HepG2 (cell line): Measurements from ENCODE around the gene TTC39B. TPM values are rescaled to one million over a fixed set of nuclear protein-coding genes. Genes with fewer than 3 reads are reported as not detected.
A peak's percentile ranks its signal among the peaks of the same experiment; 100 is the strongest.

Experiments
- ATAC-seq: fragments of 200-7000 bp; cut with Tn5 transposase; 3 replicates; pipeline ENCODE4 v1.9.1; 2020; ENCODE audit warnings: mild to moderate bottlenecking, moderate library complexity
- BruUV-seq: library from RNA; stranded (reverse); fragments of 400-500 nt; replicated peaks from 2 replicates; lab custom pipeline; 2021; lab: Mats Ljungman, UMichigan
- CTCF ChIA-PET: fragments of 300-600 bp; formaldehyde crosslinking; extraction: SDS; loops from one replicate; lab custom pipeline; 2021; ENCODE audit warnings: low total read pairs, inconsistent platforms, low intra/inter-chr PET ratio; lab: Yijun Ruan, JAX
- POLR2A ChIA-PET: fragments of 350-600 bp; sonication (Branson Sonifier 250); formaldehyde crosslinking; loops from one replicate; lab custom pipeline; 2020; ENCODE audit warnings: antibody characterized with exemption, inconsistent platforms; lab: Yijun Ruan, JAX
- DNase-seq: peaks from one replicate; pipeline ENCODE4 v3.0.0-alpha.2; 2015; ENCODE audit warnings: low spot score
- FAIRE-seq: peaks from 3 replicates; lab custom pipeline; 2011; peaks lifted over from hg19 to GRCh38; lab: Jason Lieb, UNC
- H2AFZ ChIP-seq: one replicate; pipeline ENCODE4 v1.6.1; 2011; ENCODE audit warnings: low read length, inconsistent platforms
- H3K27ac ChIP-seq: fragments of 300-600 bp; 3 replicates; pipeline ENCODE4 v1.8.0; 2011; ENCODE audit warnings: mixed run types, mild to moderate bottlenecking, mixed read lengths, low read length, inconsistent platforms; ENCODE audit not compliant: insufficient read depth; ENCODE audit errors: extremely low read length
- H3K27me3 ChIP-seq, 2 experiments: fragments of 200-600 bp in 1 of 2; 2 replicates in 1 of 2; 3 replicates in 1 of 2; pipeline versions ENCODE4 v1.6.0 to v1.8.0; 2011; ENCODE audit warnings: low read length in 2 of 2, mild to moderate bottlenecking in 2 of 2, moderate library complexity in 2 of 2, inconsistent platforms in 1 of 2; ENCODE audit not compliant: insufficient read depth in 2 of 2, control insufficient read depth in 1 of 2
- H3K36me3 ChIP-seq, 2 experiments: fragments of 200-600 bp in 1 of 2; replicated peaks in 1 of 2; 2 replicates in 1 of 2; 3 replicates in 1 of 2; pipeline versions ENCODE4 v1.5.1 to v1.8.0; 2011; ENCODE audit warnings: low read length in 2 of 2, inconsistent platforms in 1 of 2; ENCODE audit not compliant: insufficient read depth in 2 of 2, control insufficient read depth in 1 of 2
- H3K4me1 ChIP-seq: 2 replicates; pipeline ENCODE4 v1.5.1; 2012; ENCODE audit warnings: low read length, inconsistent platforms; ENCODE audit not compliant: insufficient read depth
- H3K4me2 ChIP-seq: 2 replicates; pipeline ENCODE4 v1.6.0; 2011; ENCODE audit warnings: low read depth, low read length, inconsistent platforms
- H3K4me3 ChIP-seq, 3 experiments: fragments of 200-600 bp in 1 of 3; sonication (generic), shearing (Covaris generic) in 1 of 3; replicated peaks in 1 of 3; 2 replicates each; pipeline ENCODE4 v1.5.1; 2011 to 2016; ENCODE audit warnings: low read length in 3 of 3, inconsistent platforms in 2 of 3, low read depth in 2 of 3, mild to moderate bottlenecking in 2 of 3, control low read depth in 1 of 3, mixed read lengths in 1 of 3; ENCODE audit not compliant: insufficient read depth in 1 of 3
- H3K79me2 ChIP-seq: one replicate; pipeline ENCODE4 v1.6.1; 2011; ENCODE audit warnings: low read length, inconsistent platforms; ENCODE audit not compliant: insufficient read depth
- H3K9ac ChIP-seq: 2 replicates; pipeline ENCODE4 v1.6.0; 2011; ENCODE audit warnings: mild to moderate bottlenecking, low read depth, low read length, inconsistent platforms; ENCODE audit not compliant: insufficient read depth
- H3K9me3 ChIP-seq: 2 replicates; pipeline ENCODE4 v1.5.1; 2012; ENCODE audit warnings: mild to moderate bottlenecking, low read length
- H4K20me1 ChIP-seq: 2 replicates; pipeline ENCODE4 v1.6.0; 2011; ENCODE audit warnings: inconsistent platforms, mild to moderate bottlenecking, low read length, moderate library complexity; ENCODE audit not compliant: insufficient read depth
- FOSL1 ChIP-seq: sonication (generic); formaldehyde crosslinking; IDR thresholded peaks from 2 replicates; pipeline ENCODE4 v1.9.0; 2021; ENCODE audit warnings: missing genetic modification reagents, borderline replicate concordance
- HMGA1 ChIP-seq: sonication (generic); formaldehyde crosslinking; conservative IDR thresholded peaks from 2 replicates; pipeline ENCODE4 v1.4.0; 2020; ENCODE audit warnings: missing genetic modification reagents
- HNRNPK ChIP-seq: fragments of 200-400 bp; formaldehyde crosslinking; IDR thresholded peaks from 2 replicates; pipeline ENCODE4 v1.6.1; 2018; ENCODE audit warnings: low read length, low read depth, moderate library complexity, mild to moderate bottlenecking; ENCODE audit not compliant: poor library complexity, severe bottlenecking
- MED13 ChIP-seq: sonication (generic); formaldehyde crosslinking; IDR thresholded peaks from 2 replicates; pipeline ENCODE4 v1.5.0; 2020; ENCODE audit warnings: missing genetic modification reagents
- NCOA2 ChIP-seq: sonication (generic); formaldehyde crosslinking; IDR thresholded peaks from 2 replicates; pipeline ENCODE4 v1.8.0; 2022; ENCODE audit warnings: inconsistent platforms
- PAF1 ChIP-seq: IDR thresholded peaks from 2 replicates; pipeline ENCODE4 v1.6.1; 2016; ENCODE audit warnings: missing genetic modification reagents, missing compliant biosample characterization
- ZBTB7B ChIP-seq: sonication (generic); formaldehyde crosslinking; IDR thresholded peaks from 2 replicates; pipeline ENCODE4 v1.4.0; 2020; ENCODE audit warnings: missing genetic modification reagents
- ZFYVE20 ChIP-seq: sonication (generic); formaldehyde crosslinking; IDR thresholded peaks from 2 replicates; pipeline ENCODE4 v1.8.0; 2023; ENCODE audit warnings: low read depth, mild to moderate bottlenecking, moderate library complexity, missing genetic modification reagents, borderline replicate concordance
- ZNF138 ChIP-seq: sonication (generic); formaldehyde crosslinking; IDR thresholded peaks from 2 replicates; pipeline ENCODE4 v1.5.0; 2020; ENCODE audit warnings: mild to moderate bottlenecking, low read depth, missing genetic modification reagents
- ZNF496 ChIP-seq: sonication (generic); formaldehyde crosslinking; IDR thresholded peaks from 2 replicates; pipeline ENCODE4 v1.8.1; 2023; ENCODE audit warnings: mild to moderate bottlenecking, moderate library complexity, missing genetic modification reagents; ENCODE audit not compliant: insufficient replicate concordance
- ZNF749 ChIP-seq: sonication (generic); formaldehyde crosslinking; IDR thresholded peaks from 2 replicates; pipeline ENCODE4 v1.8.0; 2022; ENCODE audit warnings: mild to moderate bottlenecking, missing genetic modification reagents, moderate library complexity, borderline replicate concordance
- ZSCAN9 ChIP-seq: IDR thresholded peaks from 2 replicates; pipeline ENCODE4 v1.6.1; 2016; ENCODE audit warnings: borderline replicate concordance
- WGBS: methylation state at CpG from one replicate; pipeline ENCODE4 v1.1.6; 2017; ENCODE audit warnings: low lambda C conversion rate; 5-methylcytosine and 5-hydroxymethylcytosine counted together
- in situ Hi-C: cut with HindIII; loops from 2 replicates; pipeline ENCODE4 v1.10.0; 2017; ENCODE audit warnings: low pct_unique_long_range_greater_than_20kb; ENCODE audit not compliant: extremely low pct_ligation_motif_present
- intact Hi-C: fragments of 100-400 bp; cut with micrococcal nuclease; formaldehyde crosslinking; loops from one replicate; pipeline ENCODE4 v1.10.0; 2022; ENCODE audit not compliant: unreplicated experiment
- polyA plus RNA-seq, 8 experiments: library from polyadenylated mRNA; depleted of rRNA in 3 of 8; stranded (reverse) in 7 of 8; unstranded in 1 of 8; fragments of >200 nt; fragmentation: Illumina TruSeq in 4 of 8; extraction: Trizol in 4 of 8; gene quantifications; 2 replicates each; pipeline versions ENCODE4 v1.2.1 to v1.2.3, GENCODE V29; 2011 to 2016; ENCODE audit warnings: low read depth in 4 of 8, missing spikeins in 1 of 8, mixed read lengths in 1 of 8; ENCODE audit not compliant: insufficient read depth in 1 of 8
- total RNA-seq, 5 experiments: library from RNA; depleted of rRNA; stranded (reverse); fragments of >200 nt; fragmentation: Illumina TruSeq; extraction: Trizol; gene quantifications; 2 replicates each; pipeline ENCODE4 v1.2.3, GENCODE V29; 2016; ENCODE audit warnings: low read depth in 1 of 5
- TF ChIP-seq, protein P1 (sequence below), 2 experiments: sonication (generic) in 1 of 2; formaldehyde crosslinking in 1 of 2; IDR thresholded peaks; 2 replicates each; pipeline versions ENCODE4 v1.4.0 to v1.6.1; 2018 to 2020; ENCODE audit warnings: missing genetic modification reagents in 2 of 2, borderline replicate concordance in 1 of 2, low read depth in 1 of 2, mild to moderate bottlenecking in 1 of 2, missing biosample characterization in 1 of 2
- TF ChIP-seq, protein P2 (sequence below): sonication (generic); formaldehyde crosslinking; IDR thresholded peaks from 2 replicates; pipeline ENCODE4 v1.5.0; 2020; ENCODE audit warnings: mild to moderate bottlenecking, missing genetic modification reagents, borderline replicate concordance
- TF ChIP-seq, protein P3 (sequence below): sonication (generic); formaldehyde crosslinking; IDR thresholded peaks from 2 replicates; pipeline ENCODE4 v1.4.0; 2020; ENCODE audit warnings: missing genetic modification reagents
- TF ChIP-seq, protein P4 (sequence below): IDR thresholded peaks from 2 replicates; pipeline ENCODE4 v1.6.1; 2016; ENCODE audit warnings: missing compliant biosample characterization, missing genetic modification reagents, borderline replicate concordance

The TTC39B gene
- total and polyA plus RNA-seq, 2 of the 13 experiments (the other 11 are each of a cell fraction or from before 2014, with no cell fraction given) = 14.3 to 19.4 TPM

DNA sequence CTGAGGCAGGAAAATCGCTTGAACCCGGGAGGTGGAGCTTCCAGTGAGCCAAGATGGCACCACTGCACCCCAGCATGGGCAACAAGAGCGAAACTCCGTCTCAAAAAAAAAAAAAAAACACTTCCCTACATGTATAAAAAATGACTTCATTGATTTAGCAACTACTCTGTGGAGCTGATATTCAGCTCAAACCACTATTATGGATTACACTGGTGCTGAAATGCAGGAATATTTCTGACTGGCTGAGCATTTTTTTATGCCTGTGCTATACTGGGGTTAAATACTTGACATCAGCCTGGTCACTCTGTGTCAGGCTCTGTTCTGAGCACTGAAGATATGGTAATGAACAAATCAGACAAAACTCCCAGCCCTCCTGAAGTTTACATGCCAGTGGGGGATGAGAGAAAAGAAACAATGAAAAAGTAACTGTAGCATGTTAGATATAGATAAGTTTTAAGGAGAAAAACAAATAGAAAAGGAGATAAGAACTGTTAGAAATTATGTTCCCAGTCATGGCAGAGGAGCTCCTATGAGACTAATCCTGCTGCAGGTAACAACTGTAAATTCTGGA lies 22.6 kb upstream of the TTC39B start:
- ChIA-PET CTCF (no interaction called here), POLR2A (no interaction called here)
- Histone ChIP-seq H4K20me1 (no peaks in the 10 kb centered on the region), H2AFZ (no peak overlapping the region), H3K4me2 (no peak overlapping the region), H3K27ac (no peak overlapping the region), H3K36me3 (no peaks in the 10 kb centered on the region), H3K9me3 (0 out of 2 replicates have a peak, but pooled peaks cover under 1% of the 10 kb centered on the region), H3K27me3 (no peaks in the 10 kb centered on the region), H3K79me2 (no peaks in the 10 kb centered on the region), H3K4me1 (peaks cover 45% of the 10 kb centered on the region), H3K4me3 (no peak overlapping the region), H3K9ac (no peak overlapping the region)
- 95% methylated on average over 4 of the region's 4 CpGs for WGBS
- intact Hi-C loops = no loop called here
- FAIRE-seq (no peak), DNase-seq (peak; percentile 32), ATAC-seq (no peak)
- BruUV-seq = no TSS peak
- in situ Hi-C loops = no loop called here
- TF ChIP-seq ZFYVE20 (CRISPR knock-in tag) = no peak
- TF ChIP-seq, protein P1, sequence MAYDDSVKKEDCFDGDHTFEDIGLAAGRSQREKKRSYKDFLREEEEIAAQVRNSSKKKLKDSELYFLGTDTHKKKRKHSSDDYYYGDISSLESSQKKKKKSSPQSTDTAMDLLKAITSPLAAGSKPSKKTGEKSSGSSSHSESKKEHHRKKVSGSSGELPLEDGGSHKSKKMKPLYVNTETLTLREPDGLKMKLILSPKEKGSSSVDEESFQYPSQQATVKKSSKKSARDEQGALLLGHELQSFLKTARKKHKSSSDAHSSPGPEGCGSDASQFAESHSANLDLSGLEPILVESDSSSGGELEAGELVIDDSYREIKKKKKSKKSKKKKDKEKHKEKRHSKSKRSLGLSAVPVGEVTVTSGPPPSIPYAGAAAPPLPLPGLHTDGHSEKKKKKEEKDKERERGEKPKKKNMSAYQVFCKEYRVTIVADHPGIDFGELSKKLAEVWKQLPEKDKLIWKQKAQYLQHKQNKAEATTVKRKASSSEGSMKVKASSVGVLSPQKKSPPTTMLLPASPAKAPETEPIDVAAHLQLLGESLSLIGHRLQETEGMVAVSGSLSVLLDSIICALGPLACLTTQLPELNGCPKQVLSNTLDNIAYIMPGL (CRISPR knock-in tag; IDR thresholded peaks at IDR 0.05; ENCODE audit: borderline replicate concordance in 1 of 2, low read depth in 1 of 2) = no peak
- TF ChIP-seq ZNF749 = no peak
- no peak for TF ChIP-seq NCOA2 (CRISPR knock-in tag)
- no peak for TF ChIP-seq PAF1
- TF ChIP-seq, protein P2, sequence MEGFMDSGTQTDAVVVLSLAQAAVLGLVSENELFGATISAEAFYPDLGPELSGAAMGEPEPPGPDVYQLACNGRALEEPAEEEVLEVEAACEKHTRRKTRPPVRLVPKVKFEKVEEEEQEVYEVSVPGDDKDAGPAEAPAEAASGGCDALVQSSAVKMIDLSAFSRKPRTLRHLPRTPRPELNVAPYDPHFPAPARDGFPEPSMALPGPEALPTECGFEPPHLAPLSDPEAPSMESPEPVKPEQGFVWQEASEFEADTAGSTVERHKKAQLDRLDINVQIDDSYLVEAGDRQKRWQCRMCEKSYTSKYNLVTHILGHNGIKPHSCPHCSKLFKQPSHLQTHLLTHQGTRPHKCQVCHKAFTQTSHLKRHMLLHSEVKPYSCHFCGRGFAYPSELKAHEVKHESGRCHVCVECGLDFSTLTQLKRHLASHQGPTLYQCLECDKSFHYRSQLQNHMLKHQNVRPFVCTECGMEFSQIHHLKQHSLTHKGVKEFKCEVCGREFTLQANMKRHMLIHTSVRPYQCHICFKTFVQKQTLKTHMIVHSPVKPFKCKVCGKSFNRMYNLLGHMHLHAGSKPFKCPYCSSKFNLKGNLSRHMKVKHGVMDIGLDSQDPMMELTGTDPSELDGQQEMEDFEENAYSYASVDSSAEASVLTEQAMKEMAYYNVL = 0 out of 2 replicates have a peak, but pooled peaks have one; percentile 43
- no peak for TF ChIP-seq ZBTB7B (CRISPR knock-in tag)
- TF ChIP-seq ZNF496 (CRISPR knock-in tag) = no peak
- TF ChIP-seq, protein P3, sequence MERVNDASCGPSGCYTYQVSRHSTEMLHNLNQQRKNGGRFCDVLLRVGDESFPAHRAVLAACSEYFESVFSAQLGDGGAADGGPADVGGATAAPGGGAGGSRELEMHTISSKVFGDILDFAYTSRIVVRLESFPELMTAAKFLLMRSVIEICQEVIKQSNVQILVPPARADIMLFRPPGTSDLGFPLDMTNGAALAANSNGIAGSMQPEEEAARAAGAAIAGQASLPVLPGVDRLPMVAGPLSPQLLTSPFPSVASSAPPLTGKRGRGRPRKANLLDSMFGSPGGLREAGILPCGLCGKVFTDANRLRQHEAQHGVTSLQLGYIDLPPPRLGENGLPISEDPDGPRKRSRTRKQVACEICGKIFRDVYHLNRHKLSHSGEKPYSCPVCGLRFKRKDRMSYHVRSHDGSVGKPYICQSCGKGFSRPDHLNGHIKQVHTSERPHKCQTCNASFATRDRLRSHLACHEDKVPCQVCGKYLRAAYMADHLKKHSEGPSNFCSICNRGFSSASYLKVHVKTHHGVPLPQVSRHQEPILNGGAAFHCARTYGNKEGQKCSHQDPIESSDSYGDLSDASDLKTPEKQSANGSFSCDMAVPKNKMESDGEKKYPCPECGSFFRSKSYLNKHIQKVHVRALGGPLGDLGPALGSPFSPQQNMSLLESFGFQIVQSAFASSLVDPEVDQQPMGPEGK (CRISPR knock-in tag) = no peak
- no peak for TF ChIP-seq HMGA1 (CRISPR knock-in tag)
- no peak for TF ChIP-seq HNRNPK
- TF ChIP-seq FOSL1 (CRISPR knock-in tag) = no peak
- TF ChIP-seq ZNF138 (CRISPR knock-in tag) = no peak
- TF ChIP-seq MED13 (CRISPR knock-in tag) = no peak
- no peak for TF ChIP-seq ZSCAN9
- TF ChIP-seq, protein P4, sequence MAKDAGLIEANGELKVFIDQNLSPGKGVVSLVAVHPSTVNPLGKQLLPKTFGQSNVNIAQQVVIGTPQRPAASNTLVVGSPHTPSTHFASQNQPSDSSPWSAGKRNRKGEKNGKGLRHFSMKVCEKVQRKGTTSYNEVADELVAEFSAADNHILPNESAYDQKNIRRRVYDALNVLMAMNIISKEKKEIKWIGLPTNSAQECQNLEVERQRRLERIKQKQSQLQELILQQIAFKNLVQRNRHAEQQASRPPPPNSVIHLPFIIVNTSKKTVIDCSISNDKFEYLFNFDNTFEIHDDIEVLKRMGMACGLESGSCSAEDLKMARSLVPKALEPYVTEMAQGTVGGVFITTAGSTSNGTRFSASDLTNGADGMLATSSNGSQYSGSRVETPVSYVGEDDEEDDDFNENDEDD = no peak
